A673 (cell line): ENCODE results near the gene EBF4.

Source experiments
- CTCF ChIP-seq: fragments of 300-800, 200-600 bp; sonication (generic); conservative IDR thresholded peaks from 2 replicates; pipeline ENCODE4 v1.5.1; 2017; ENCODE audit warnings: low read depth, mild to moderate bottlenecking, antibody characterized with exemption, low read length, moderate library complexity, mixed read lengths
- EZH2 ChIP-seq: fragments of 200-600 bp; sonication (generic); IDR thresholded peaks from 2 replicates; pipeline ENCODE4 v1.6.1; 2017; ENCODE audit warnings: borderline replicate concordance, low read depth, mild to moderate bottlenecking, mixed read lengths, antibody characterized with exemption, low read length; ENCODE audit not compliant: poor library complexity, severe bottlenecking

GRCh38 chr20:2763186-2763585, 70.6 kb downstream of the EBF4 start:
- no peak for TF ChIP-seq CTCF
- no peak for TF ChIP-seq EZH2
